Loucy (cell line): Measurements from ENCODE around the gene PPIF.

ENCODE experiments used
- H2AFZ ChIP-seq: fragments of 200-600 bp; sonication (generic); 2 replicates; pipeline ENCODE4 v1.6.0; 2016; ENCODE audit warnings: antibody characterized with exemption, mild to moderate bottlenecking, low read length, moderate library complexity
- H3F3A ChIP-seq: fragments of 200-600 bp; 2 replicates; pipeline ENCODE4 v1.6.0; 2016; ENCODE audit warnings: antibody characterized with exemption, low read depth, mild to moderate bottlenecking
- H3K27me3 ChIP-seq: fragments of 200-600 bp; sonication (generic); 2 replicates; pipeline ENCODE4 v1.6.1; 2014; ENCODE audit warnings: low read length, mild to moderate bottlenecking; ENCODE audit not compliant: insufficient read depth, poor library complexity, severe bottlenecking
- H3K36me3 ChIP-seq: fragments of 200-600 bp; sonication (generic); 2 replicates; pipeline ENCODE4 v1.6.1; 2016; ENCODE audit warnings: low read length; ENCODE audit not compliant: insufficient read depth
- H3K4me1 ChIP-seq: fragments of 200-600 bp; sonication (generic); 2 replicates; pipeline ENCODE4 v1.5.1; 2014; ENCODE audit warnings: low read length, mild to moderate bottlenecking; ENCODE audit not compliant: insufficient read depth, poor library complexity, severe bottlenecking
- H3K4me2 ChIP-seq: fragments of 200-600 bp; sonication (generic); 2 replicates; pipeline ENCODE4 v1.6.0; 2014; ENCODE audit warnings: antibody characterized with exemption, low read length, low read depth, mild to moderate bottlenecking; ENCODE audit not compliant: poor library complexity, severe bottlenecking
- H3K4me3 ChIP-seq: fragments of 200-600 bp; sonication (generic); 2 replicates; pipeline ENCODE4 v1.5.1; 2014; ENCODE audit warnings: low read length, mild to moderate bottlenecking, mixed read lengths; ENCODE audit not compliant: poor library complexity, severe bottlenecking
- H3K79me2 ChIP-seq: fragments of 200-600 bp; sonication (generic); 2 replicates; pipeline ENCODE4 v1.6.1; 2014; ENCODE audit warnings: low read length; ENCODE audit not compliant: insufficient read depth
- H3K9ac ChIP-seq: fragments of 200-600 bp; sonication (generic); 2 replicates; pipeline ENCODE4 v1.6.0; 2014; ENCODE audit warnings: mild to moderate bottlenecking, low read depth, low read length, moderate library complexity; ENCODE audit not compliant: poor library complexity, severe bottlenecking
- H3K9me2 ChIP-seq: fragments of 200-600 bp; sonication (generic); replicated peaks from 2 replicates; pipeline ENCODE4 v1.6.1; 2016; ENCODE audit warnings: low read depth, low read length, mixed read lengths
- H3K9me3 ChIP-seq: fragments of 200-600 bp; sonication (generic); 2 replicates; pipeline ENCODE4 v1.6.1; 2014; ENCODE audit warnings: mild to moderate bottlenecking, antibody characterized with exemption, low read length, low read depth; ENCODE audit not compliant: insufficient read depth
- H4K20me1 ChIP-seq: fragments of 200-600 bp; sonication (generic); 2 replicates; pipeline ENCODE4 v1.6.0; 2014; ENCODE audit warnings: antibody characterized with exemption, low read length, mild to moderate bottlenecking; ENCODE audit not compliant: insufficient read depth, poor library complexity, severe bottlenecking
- CTCF ChIP-seq: fragments of 200-600 bp; sonication (generic); conservative IDR thresholded peaks from 2 replicates; pipeline ENCODE4 v1.5.1; 2014; ENCODE audit warnings: mild to moderate bottlenecking, antibody characterized with exemption, low read length
- EZH2phosphoT487 ChIP-seq: fragments of 200-600 bp; IDR thresholded peaks from 2 replicates; pipeline ENCODE4 v1.6.1; 2018; ENCODE audit warnings: antibody characterized with exemption, mild to moderate bottlenecking, moderate library complexity, borderline replicate concordance

Gene PPIF

GRCh38 chr10:79328147-79328701, 19.0 kb upstream of the PPIF start:
- Histone ChIP-seq H3K9me2 (no peaks in the 10 kb centered on the region), H3K4me3 (no peak overlapping the region), H3K9ac (no peak overlapping the region), H3K9me3 (no peaks in the 10 kb centered on the region), H3K27me3 (no peaks in the 10 kb centered on the region), H3K4me1 (peaks cover 44% of the 10 kb centered on the region), H4K20me1 (no peaks in the 10 kb centered on the region), H3K36me3 (no peaks in the 10 kb centered on the region), H2AFZ (no peak overlapping the region), H3K4me2 (no peak overlapping the region), H3F3A (peaks cover 5% of the 10 kb centered on the region; the same call in 1 of the 2 replicates), H3K79me2 (no peaks in the 10 kb centered on the region)
- TF ChIP-seq CTCF = no peak
- no peak for TF ChIP-seq EZH2phosphoT487

- Histone ChIP-seq H3F3A (no peaks in the 10 kb centered on the region), H3K9me3 (no peaks in the 10 kb centered on the region), H3K9me2 (no peaks in the 10 kb centered on the region), H3K4me1 (peaks cover 43% of the 10 kb centered on the region), H3K36me3 (no peaks in the 10 kb centered on the region), H3K4me2 (no peak overlapping the region), H3K27me3 (no peaks in the 10 kb centered on the region), H3K9ac (no peak overlapping the region), H3K79me2 (no peaks in the 10 kb centered on the region), H3K4me3 (no peak overlapping the region), H4K20me1 (no peaks in the 10 kb centered on the region), H2AFZ (no peak overlapping the region)
- TF ChIP-seq EZH2phosphoT487 (no peak), CTCF (no peak)
Measured at GRCh38 chr10:79328737-79329504, 18.3 kb upstream of the PPIF start.

GRCh38 chr10:79329529-79329928, 17.7 kb upstream of the PPIF start:
- H3K79me2 ChIP-seq = no peaks in the 10 kb centered on the region
- H3K27me3 ChIP-seq = no peaks in the 10 kb centered on the region
- no peaks in the 10 kb centered on the region for H3K9me3 ChIP-seq
- no peaks in the 10 kb centered on the region for H3K9me2 ChIP-seq
- no peaks in the 10 kb centered on the region for H3K36me3 ChIP-seq
- H3F3A ChIP-seq = no peaks in the 10 kb centered on the region
- TF ChIP-seq CTCF = no peak
- TF ChIP-seq EZH2phosphoT487 = no peak
- H3K4me1 ChIP-seq = peaks cover 38% of the 10 kb centered on the region
- H3K4me2 ChIP-seq = no peak overlapping the region
- H3K9ac ChIP-seq = no peak overlapping the region
- H4K20me1 ChIP-seq = no peaks in the 10 kb centered on the region
- no peak overlapping the region for H2AFZ ChIP-seq
- no peak overlapping the region for H3K4me3 ChIP-seq
